ENCODE measurements around the gene REXO5. TPM values are rescaled to one million over a fixed set of nuclear protein-coding genes. Genes with fewer than 3 reads are reported as not detected.

REXO5 gene
- total and polyA plus RNA-seq, 2 of the 13 experiments (the other 11 are each of a cell fraction or from before 2014, with no cell fraction given) = 5.9 to 13.1 TPM

DNA sequence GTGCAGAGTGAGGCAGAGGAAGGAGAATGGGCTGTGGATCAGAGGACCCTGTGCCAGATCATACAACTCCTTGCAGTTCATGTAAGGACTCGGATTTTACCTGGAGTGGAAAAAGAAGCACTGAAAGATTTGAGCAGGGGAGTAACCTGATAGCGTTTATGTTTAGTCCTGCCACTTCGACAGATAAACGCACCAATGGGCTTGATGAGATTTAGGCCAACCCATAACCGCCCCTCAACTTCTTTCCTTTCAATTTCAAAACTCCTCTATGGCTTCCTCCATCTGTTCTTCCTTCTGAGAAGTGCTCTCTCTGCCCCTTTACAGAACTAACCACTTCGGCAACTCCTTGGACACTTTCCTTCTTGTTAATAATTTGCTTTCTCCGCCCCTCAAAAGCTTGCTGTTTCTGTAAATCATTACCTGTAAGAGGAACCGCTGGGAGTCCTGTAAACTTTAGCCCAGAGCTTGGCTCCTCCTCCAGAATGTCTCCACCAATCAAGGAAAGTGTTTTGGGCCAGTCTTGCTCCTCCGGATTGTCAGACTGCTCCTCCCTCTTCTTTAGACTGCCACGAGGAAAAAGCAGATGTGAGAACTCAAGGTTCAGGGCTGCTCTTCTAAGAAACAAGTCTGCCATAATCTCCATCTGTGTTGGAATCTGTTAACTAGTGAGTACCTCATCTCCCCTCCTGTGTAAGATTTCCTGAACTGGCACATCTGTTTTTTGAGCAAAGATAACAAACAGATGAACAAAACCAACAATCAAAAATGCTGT is 42.7 kb upstream of the REXO5 start, which contains the start of gene ACSM3 (continued):
- TF ChIP-seq, protein P1, sequence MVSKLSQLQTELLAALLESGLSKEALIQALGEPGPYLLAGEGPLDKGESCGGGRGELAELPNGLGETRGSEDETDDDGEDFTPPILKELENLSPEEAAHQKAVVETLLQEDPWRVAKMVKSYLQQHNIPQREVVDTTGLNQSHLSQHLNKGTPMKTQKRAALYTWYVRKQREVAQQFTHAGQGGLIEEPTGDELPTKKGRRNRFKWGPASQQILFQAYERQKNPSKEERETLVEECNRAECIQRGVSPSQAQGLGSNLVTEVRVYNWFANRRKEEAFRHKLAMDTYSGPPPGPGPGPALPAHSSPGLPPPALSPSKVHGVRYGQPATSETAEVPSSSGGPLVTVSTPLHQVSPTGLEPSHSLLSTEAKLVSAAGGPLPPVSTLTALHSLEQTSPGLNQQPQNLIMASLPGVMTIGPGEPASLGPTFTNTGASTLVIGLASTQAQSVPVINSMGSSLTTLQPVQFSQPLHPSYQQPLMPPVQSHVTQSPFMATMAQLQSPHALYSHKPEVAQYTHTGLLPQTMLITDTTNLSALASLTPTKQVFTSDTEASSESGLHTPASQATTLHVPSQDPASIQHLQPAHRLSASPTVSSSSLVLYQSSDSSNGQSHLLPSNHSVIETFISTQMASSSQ (IDR thresholded peaks at IDR 0.05; ENCODE audit: low read depth) = peak; percentile 97
- TF ChIP-seq, protein P1 (CRISPR knock-in tag; IDR thresholded peaks at IDR 0.05; ENCODE audit: borderline replicate concordance) = peak; percentile 96; the same call in 1 of the 2 replicates
- TF ChIP-seq ZNF296 (CRISPR knock-in tag; conservative IDR thresholded peaks at IDR 0.05) (no peak), ZBTB20 (CRISPR knock-in tag; IDR thresholded peaks at IDR 0.05; ENCODE audit: borderline replicate concordance, low read depth) (peak; percentile 70; the same call in 1 of the 2 replicates), ZBTB42 (CRISPR knock-in tag; IDR thresholded peaks at IDR 0.05) (peak; percentile 65; the same call in 1 of the 2 replicates), DNMT1 (CRISPR knock-in tag; IDR thresholded peaks at IDR 0.05) (no peak)
- TF ChIP-seq, protein P2, sequence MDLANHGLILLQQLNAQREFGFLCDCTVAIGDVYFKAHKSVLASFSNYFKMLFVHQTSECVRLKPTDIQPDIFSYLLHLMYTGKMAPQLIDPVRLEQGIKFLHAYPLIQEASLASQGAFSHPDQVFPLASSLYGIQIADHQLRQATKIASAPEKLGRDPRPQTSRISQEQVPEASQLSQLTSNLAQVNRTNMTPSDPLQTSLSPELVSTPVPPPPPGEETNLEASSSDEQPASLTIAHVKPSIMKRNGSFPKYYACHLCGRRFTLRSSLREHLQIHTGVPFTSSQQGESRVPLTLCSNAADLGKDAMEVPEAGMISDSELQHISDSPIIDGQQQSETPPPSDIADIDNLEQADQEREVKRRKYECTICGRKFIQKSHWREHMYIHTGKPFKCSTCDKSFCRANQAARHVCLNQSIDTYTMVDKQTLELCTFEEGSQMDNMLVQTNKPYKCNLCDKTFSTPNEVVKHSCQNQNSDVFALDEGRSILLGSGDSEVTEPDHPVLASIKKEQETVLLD (CRISPR knock-in tag; IDR thresholded peaks at IDR 0.05; ENCODE audit: low read depth) = no peak
- TF ChIP-seq, protein P3, sequence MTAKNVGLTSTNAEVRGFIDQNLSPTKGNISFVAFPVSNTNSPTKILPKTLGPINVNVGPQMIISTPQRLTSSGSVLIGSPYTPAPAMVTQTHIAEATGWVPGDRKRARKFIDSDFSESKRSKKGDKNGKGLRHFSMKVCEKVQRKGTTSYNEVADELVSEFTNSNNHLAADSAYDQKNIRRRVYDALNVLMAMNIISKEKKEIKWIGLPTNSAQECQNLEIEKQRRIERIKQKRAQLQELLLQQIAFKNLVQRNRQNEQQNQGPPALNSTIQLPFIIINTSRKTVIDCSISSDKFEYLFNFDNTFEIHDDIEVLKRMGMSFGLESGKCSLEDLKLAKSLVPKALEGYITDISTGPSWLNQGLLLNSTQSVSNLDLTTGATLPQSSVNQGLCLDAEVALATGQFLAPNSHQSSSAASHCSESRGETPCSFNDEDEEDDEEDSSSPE (CRISPR knock-in tag; IDR thresholded peaks at IDR 0.05) = no peak
- TF ChIP-seq, protein P4, sequence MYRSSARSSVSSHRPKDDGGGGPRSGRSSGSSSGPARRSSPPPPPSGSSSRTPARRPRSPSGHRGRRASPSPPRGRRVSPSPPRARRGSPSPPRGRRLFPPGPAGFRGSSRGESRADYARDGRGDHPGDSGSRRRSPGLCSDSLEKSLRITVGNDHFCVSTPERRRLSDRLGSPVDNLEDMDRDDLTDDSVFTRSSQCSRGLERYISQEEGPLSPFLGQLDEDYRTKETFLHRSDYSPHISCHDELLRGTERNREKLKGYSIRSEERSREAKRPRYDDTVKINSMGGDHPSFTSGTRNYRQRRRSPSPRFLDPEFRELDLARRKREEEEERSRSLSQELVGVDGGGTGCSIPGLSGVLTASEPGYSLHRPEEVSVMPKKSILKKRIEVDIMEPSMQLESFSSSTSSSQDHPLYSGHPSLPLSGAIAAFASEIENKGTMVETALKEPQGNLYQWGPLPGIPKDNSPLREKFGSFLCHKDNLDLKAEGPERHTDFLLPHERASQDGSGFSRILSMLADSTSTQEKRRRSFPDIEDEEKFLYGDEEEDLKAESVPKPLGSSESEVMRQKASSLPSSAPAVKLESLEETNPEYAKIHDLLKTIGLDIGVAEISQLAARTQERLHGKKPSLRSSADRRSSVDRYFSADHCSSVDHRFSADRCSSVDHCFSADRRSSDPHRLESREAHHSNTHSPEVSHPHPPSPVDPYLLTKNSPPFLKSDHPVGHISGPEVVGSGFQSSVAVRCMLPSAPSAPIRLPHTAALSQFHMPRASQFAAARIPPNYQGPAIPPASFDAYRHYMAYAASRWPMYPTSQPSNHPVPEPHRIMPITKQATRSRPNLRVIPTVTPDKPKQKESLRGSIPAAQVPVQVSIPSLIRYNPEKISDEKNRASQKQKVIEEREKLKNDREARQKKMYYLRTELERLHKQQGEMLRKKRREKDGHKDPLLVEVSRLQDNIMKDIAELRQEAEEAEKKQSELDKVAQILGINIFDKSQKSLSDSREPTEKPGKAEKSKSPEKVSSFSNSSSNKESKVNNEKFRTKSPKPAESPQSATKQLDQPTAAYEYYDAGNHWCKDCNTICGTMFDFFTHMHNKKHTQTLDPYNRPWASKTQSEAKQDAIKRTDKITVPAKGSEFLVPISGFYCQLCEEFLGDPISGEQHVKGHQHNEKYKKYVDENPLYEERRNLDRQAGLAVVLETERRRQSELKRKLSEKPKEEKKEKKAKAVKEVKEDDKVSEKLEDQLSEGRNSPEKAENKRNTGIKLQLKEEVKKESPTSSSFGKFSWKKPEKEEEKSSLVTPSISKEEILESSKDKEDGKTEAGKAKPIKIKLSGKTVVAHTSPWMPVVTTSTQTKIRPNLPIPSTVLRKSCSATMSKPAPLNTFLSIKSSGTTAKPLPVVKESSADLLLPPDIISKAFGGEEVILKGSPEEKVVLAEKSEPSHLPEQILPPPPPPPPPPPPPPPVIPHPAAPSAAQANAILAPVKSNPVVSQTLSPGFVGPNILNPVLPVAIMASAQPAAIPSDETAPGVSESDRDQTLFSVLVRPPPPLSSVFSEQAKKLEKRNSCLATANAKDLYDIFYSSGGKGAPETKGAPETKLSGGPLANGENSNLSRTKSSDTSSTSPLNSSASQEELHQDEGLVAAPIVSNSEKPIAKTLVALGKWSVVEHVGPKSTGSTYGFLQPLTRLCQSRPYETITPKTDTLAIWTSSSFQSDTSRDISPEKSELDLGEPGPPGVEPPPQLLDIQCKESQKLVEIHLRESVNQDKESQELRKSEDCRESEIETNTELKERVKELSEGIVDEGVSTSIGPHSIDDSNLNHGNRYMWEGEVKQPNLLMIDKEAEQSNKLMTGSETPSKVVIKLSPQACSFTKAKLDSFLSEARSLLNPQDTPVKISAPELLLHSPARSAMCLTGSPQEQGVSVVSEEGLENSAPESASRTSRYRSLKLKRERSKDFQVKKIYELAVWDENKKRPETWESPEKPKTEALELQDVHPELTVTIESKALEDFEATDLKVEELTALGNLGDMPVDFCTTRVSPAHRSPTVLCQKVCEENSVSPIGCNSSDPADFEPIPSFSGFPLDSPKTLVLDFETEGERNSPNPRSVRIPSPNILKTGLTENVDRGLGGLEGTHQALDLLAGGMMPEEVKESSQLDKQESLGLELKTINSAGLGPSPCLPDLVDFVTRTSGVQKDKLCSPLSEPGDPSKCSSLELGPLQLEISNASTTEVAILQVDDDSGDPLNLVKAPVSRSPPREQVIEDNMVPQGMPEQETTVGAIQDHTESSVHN (CRISPR knock-in tag; IDR thresholded peaks at IDR 0.05) = no peak

Measured in HepG2 (cell line).